HG03060 (cell line): ENCODE results near the gene TIMP2.
"Not testable (repeated sequence)": the region's sequence is repeated elsewhere in the genome, so short reads cannot be mapped to it uniquely, and the experiment has no call there.

Experiments
- ATAC-seq: cut with Tn5 transposase; IDR thresholded peaks from one replicate; pipeline ENCODE4 v1.9.1; 2021; ENCODE audit warnings: low read depth, moderate number of reproducible peaks; ENCODE audit not compliant: unreplicated experiment

TIMP2 gene

GRCh38 chr17:78933959-78934568 is 8.9 kb upstream of the TIMP2 start:
- no peak for ATAC-seq

GRCh38 chr17:78933025-78933958 is 8.1 kb upstream of the TIMP2 start:
- ATAC-seq: no peak

- ATAC-seq: no peak
Observed at GRCh38 chr17:78929908-78930775, 5.0 kb upstream of the TIMP2 start.

- no peak for ATAC-seq
Observed at GRCh38 chr17:78925662-78926555, 722 bp upstream of the TIMP2 start.

GRCh38 chr17:78924481-78925151 is 571 bp downstream of the TIMP2 start:
- no peak for ATAC-seq

- ATAC-seq: no peak
Observed at GRCh38 chr17:78923660-78924453, 1.3 kb downstream of the TIMP2 start.

- ATAC-seq: no peak
Observed at GRCh38 chr17:78922816-78923498, 2.2 kb downstream of the TIMP2 start.

GRCh38 chr17:78921437-78921971 is 3.7 kb downstream of the TIMP2 start:
- no peak for ATAC-seq

GRCh38 chr17:78920528-78920927 is 4.7 kb downstream of the TIMP2 start:
- no peak for ATAC-seq

GRCh38 chr17:78919861-78920450 is 5.2 kb downstream of the TIMP2 start:
- no peak for ATAC-seq

GRCh38 chr17:78918979-78919378 is 6.2 kb downstream of the TIMP2 start:
- no peak for ATAC-seq

- no peak for ATAC-seq
Observed at GRCh38 chr17:78917451-78918275, 7.5 kb downstream of the TIMP2 start.

- ATAC-seq: no peak
Observed at GRCh38 chr17:78915872-78916632, 9.1 kb downstream of the TIMP2 start.

- no peak for ATAC-seq
Observed at GRCh38 chr17:78913115-78913514, 12.1 kb downstream of the TIMP2 start.

GRCh38 chr17:78912082-78912481 is 13.1 kb downstream of the TIMP2 start:
- ATAC-seq: no peak

- not testable (repeated sequence) for ATAC-seq
Observed at GRCh38 chr17:78911543-78911942, 13.6 kb downstream of the TIMP2 start.
